ENCODE data around the gene GPR142. TPM values are rescaled to one million over a fixed set of nuclear protein-coding genes. Genes with fewer than 3 reads are reported as not detected.

GPR142 gene
- total RNA-seq, 1 experiment from 2014 or later: not detected

GRCh38 chr17:74386386-74386785, 19.1 kb downstream of the GPR142 start:
- peaks cover 7% of the 10 kb centered on the region for H3K27me3 Mint-ChIP-seq (ENCODE audit: low read depth)
- TF ChIP-seq ESRRA (CRISPR knock-in tag; IDR thresholded peaks at IDR 0.05; ENCODE audit: borderline replicate concordance): no peak
- no peak for TF ChIP-seq HMGA2 (CRISPR knock-in tag; IDR thresholded peaks at IDR 0.05)
- TF ChIP-seq OVOL2 (CRISPR knock-in tag; IDR thresholded peaks at IDR 0.05; ENCODE audit: borderline replicate concordance): no peak
- TF ChIP-seq GRHL2 (CRISPR knock-in tag; IDR thresholded peaks at IDR 0.05; ENCODE audit: insufficient replicate concordance, severe bottlenecking): no peak
- CTCF ChIA-PET: interaction anchor here (0.6 to 2.6 kb wide), 3 partner anchors 19 to 191 kb away, joined by 4 to 9 read pairs (median 8); partner anchors contain the start of gene GPR142

GRCh38 chr17:74387365-74388218, 20.3 kb downstream of the GPR142 start:
- ChIA-PET POLR2A (no interaction called here), CTCF (interaction anchor here (0.7 to 2.8 kb wide), 10 partner anchors 8 to 67 kb away, joined by 3 to 24 read pairs (median 6); partner anchors contain the start of gene BTBD17)
- Mint-ChIP-seq H3K27ac (no peak overlapping the region), H3K4me1 (peaks cover 21% of the 10 kb centered on the region), H3K27me3 (ENCODE audit: low read depth) (peaks cover 7% of the 10 kb centered on the region), H3K9me3 (no peaks in the 10 kb centered on the region), H3K4me3 (no peak overlapping the region), H3K36me3 (no peaks in the 10 kb centered on the region)
- DNase-seq (ENCODE audit: low spot score) (no peak), ATAC-seq (peak; percentile 68)
- TF ChIP-seq ZNF423 (CRISPR knock-in tag; IDR thresholded peaks at IDR 0.05): peak; percentile 72; the same call in 1 of the 2 replicates
- TF ChIP-seq, protein P1, sequence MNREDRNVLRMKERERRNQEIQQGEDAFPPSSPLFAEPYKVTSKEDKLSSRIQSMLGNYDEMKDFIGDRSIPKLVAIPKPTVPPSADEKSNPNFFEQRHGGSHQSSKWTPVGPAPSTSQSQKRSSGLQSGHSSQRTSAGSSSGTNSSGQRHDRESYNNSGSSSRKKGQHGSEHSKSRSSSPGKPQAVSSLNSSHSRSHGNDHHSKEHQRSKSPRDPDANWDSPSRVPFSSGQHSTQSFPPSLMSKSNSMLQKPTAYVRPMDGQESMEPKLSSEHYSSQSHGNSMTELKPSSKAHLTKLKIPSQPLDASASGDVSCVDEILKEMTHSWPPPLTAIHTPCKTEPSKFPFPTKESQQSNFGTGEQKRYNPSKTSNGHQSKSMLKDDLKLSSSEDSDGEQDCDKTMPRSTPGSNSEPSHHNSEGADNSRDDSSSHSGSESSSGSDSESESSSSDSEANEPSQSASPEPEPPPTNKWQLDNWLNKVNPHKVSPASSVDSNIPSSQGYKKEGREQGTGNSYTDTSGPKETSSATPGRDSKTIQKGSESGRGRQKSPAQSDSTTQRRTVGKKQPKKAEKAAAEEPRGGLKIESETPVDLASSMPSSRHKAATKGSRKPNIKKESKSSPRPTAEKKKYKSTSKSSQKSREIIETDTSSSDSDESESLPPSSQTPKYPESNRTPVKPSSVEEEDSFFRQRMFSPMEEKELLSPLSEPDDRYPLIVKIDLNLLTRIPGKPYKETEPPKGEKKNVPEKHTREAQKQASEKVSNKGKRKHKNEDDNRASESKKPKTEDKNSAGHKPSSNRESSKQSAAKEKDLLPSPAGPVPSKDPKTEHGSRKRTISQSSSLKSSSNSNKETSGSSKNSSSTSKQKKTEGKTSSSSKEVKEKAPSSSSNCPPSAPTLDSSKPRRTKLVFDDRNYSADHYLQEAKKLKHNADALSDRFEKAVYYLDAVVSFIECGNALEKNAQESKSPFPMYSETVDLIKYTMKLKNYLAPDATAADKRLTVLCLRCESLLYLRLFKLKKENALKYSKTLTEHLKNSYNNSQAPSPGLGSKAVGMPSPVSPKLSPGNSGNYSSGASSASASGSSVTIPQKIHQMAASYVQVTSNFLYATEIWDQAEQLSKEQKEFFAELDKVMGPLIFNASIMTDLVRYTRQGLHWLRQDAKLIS (CRISPR knock-in tag; IDR thresholded peaks at IDR 0.05; ENCODE audit: borderline replicate concordance): no peak

More at GRCh38 chr17:74386386-74386785, 19.1 kb downstream of the GPR142 start:
- POLR2A ChIA-PET: no interaction called here
- Mint-ChIP-seq H3K4me3 (no peak overlapping the region), H3K9me3 (no peaks in the 10 kb centered on the region), H3K4me1 (peaks cover 22% of the 10 kb centered on the region), H3K27ac (peak overlapping the region; percentile 25; the same call in 1 of the 2 replicates), H3K36me3 (no peaks in the 10 kb centered on the region)
- ATAC-seq: no peak
- DNase-seq (ENCODE audit: low spot score): no peak

- ChIA-PET CTCF (interaction anchor here (1.0 to 2.8 kb wide), 5 partner anchors 10 to 154 kb away, joined by 3 to 24 read pairs (median 6); partner anchors contain the start of gene BTBD17), POLR2A (no interaction called here)
- Mint-ChIP-seq H3K4me1 (peaks cover 25% of the 10 kb centered on the region), H3K27ac (no peak overlapping the region), H3K9me3 (no peaks in the 10 kb centered on the region), H3K27me3 (ENCODE audit: low read depth) (peaks cover 7% of the 10 kb centered on the region), H3K4me3 (no peak overlapping the region), H3K36me3 (no peaks in the 10 kb centered on the region)
- ATAC-seq (no peak), DNase-seq (ENCODE audit: low spot score) (no peak)
- no peak for TF ChIP-seq NR1H2 (CRISPR knock-in tag; IDR thresholded peaks at IDR 0.05)
- TF ChIP-seq GTF2I (CRISPR knock-in tag; conservative IDR thresholded peaks at IDR 0.05): no peak
- TF ChIP-seq GRHL2 (CRISPR knock-in tag; IDR thresholded peaks at IDR 0.05; ENCODE audit: insufficient replicate concordance, severe bottlenecking): no peak
- TF ChIP-seq NFYB (CRISPR knock-in tag; conservative IDR thresholded peaks at IDR 0.05; ENCODE audit: low read depth): no peak
- TF ChIP-seq MXD4 (CRISPR knock-in tag; IDR thresholded peaks at IDR 0.05; ENCODE audit: borderline replicate concordance): no peak
- TF ChIP-seq USF1 (CRISPR knock-in tag; IDR thresholded peaks at IDR 0.05): no peak
- TF ChIP-seq AR (CRISPR knock-in tag; IDR thresholded peaks at IDR 0.05): no peak
- TF ChIP-seq ZNF263 (CRISPR knock-in tag; IDR thresholded peaks at IDR 0.05; ENCODE audit: low read depth): no peak
- TF ChIP-seq NFE2L1 (CRISPR knock-in tag; IDR thresholded peaks at IDR 0.05): no peak
- no peak for TF ChIP-seq TEAD1 (CRISPR knock-in tag; IDR thresholded peaks at IDR 0.05)
- TF ChIP-seq TP53 (CRISPR knock-in tag; IDR thresholded peaks at IDR 0.05): no peak
- TF ChIP-seq ATF6 (CRISPR knock-in tag; IDR thresholded peaks at IDR 0.05): no peak
- TF ChIP-seq, protein P2, sequence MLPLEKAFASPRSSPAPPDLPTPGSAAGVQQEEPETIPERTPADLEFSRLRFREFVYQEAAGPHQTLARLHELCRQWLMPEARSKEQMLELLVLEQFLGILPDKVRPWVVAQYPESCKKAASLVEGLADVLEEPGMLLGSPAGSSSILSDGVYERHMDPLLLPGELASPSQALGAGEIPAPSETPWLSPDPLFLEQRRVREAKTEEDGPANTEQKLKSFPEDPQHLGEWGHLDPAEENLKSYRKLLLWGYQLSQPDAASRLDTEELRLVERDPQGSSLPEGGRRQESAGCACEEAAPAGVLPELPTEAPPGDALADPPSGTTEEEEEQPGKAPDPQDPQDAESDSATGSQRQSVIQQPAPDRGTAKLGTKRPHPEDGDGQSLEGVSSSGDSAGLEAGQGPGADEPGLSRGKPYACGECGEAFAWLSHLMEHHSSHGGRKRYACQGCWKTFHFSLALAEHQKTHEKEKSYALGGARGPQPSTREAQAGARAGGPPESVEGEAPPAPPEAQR (CRISPR knock-in tag; IDR thresholded peaks at IDR 0.05): no peak
- TF ChIP-seq ZNF396 (CRISPR knock-in tag; IDR thresholded peaks at IDR 0.05; ENCODE audit: borderline replicate concordance): no peak
Observed at GRCh38 chr17:74389084-74389753, 21.9 kb downstream of the GPR142 start.
